GM08714 (cell line): Measurements from ENCODE around the gene SELPLG.
"Not testable (repeated sequence)": the region's sequence is repeated elsewhere in the genome, so short reads cannot be mapped to it uniquely, and the experiment has no call there.

Experiments
- H3K4me3 ChIP-seq: fragments of 200-500 bp; sonication (Bioruptor generic); 2 replicates; pipeline ENCODE4 v1.5.1; 2014; ENCODE audit warnings: mild to moderate bottlenecking, low read length, inconsistent platforms
- ZNF274 ChIP-seq: IDR thresholded peaks from 2 replicates; pipeline ENCODE4 v1.6.1; 2012; ENCODE audit warnings: mild to moderate bottlenecking, low read depth, low read length

Gene SELPLG

DNA sequence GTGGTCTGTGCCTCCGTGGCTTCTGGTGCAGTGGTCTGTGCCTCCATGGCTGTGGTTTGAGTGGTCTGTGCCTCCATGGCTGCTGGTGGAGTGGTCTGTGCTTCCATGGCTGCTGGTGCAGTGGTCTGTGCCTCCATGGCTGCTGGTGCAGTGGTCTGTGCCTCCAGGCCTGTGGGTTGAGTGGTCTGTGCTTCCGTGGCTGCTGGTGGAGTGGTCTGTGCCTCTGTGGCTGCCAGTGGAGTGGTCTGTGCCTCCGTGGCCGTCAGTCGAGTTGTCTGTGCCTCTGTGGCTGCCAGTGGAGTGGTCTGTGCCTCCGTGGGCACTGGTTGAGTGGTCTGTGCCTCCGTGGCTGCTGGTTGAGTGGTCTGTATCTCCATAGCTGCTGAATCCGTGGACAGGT lies 10.1 kb downstream of the SELPLG start:
- no peak for TF ChIP-seq ZNF274
- H3K4me3 ChIP-seq: no peak overlapping the region

GRCh38 chr12:108622921-108623514 lies 10.7 kb downstream of the SELPLG start:
- no peak for TF ChIP-seq ZNF274
- no peak overlapping the region for H3K4me3 ChIP-seq

DNA sequence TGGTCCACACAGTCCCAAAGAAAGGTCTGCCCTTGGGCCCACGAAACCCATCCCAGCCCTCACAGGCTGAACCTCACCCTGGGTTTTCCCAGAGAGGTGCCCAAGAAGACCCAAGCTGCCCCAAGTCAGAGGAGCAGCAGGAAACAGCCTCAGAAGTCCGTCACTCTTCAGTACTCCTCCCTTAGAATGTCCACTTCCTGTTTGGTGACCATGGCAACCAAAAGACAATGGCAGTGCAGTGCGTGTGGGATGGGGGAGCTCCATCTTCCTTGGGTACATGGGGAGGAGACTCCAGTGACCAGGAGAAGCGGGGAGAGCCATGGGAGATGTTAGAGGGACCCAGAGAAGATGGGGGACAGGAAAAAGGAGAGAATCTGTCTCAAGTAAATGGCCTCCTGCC lies 11.3 kb downstream of the SELPLG start:
- no peak for TF ChIP-seq ZNF274

GRCh38 chr12:108621161-108621560 lies 12.5 kb downstream of the SELPLG start:
- TF ChIP-seq ZNF274: no peak
- no peak overlapping the region for H3K4me3 ChIP-seq

More for the DNA sequence above, 11.3 kb downstream of the SELPLG start:
- no peak overlapping the region for H3K4me3 ChIP-seq

GRCh38 chr12:108620236-108620879 lies 13.3 kb downstream of the SELPLG start:
- no peak overlapping the region for H3K4me3 ChIP-seq
- TF ChIP-seq ZNF274: no peak

- no peak for TF ChIP-seq ZNF274
Measured at GRCh38 chr12:108619369-108620160, 14.1 kb downstream of the SELPLG start.

GRCh38 chr12:108618953-108619274 lies 14.8 kb downstream of the SELPLG start:
- not testable (repeated sequence) for H3K4me3 ChIP-seq

More at GRCh38 chr12:108619369-108620160, 14.1 kb downstream of the SELPLG start:
- H3K4me3 ChIP-seq: no peak overlapping the region

DNA sequence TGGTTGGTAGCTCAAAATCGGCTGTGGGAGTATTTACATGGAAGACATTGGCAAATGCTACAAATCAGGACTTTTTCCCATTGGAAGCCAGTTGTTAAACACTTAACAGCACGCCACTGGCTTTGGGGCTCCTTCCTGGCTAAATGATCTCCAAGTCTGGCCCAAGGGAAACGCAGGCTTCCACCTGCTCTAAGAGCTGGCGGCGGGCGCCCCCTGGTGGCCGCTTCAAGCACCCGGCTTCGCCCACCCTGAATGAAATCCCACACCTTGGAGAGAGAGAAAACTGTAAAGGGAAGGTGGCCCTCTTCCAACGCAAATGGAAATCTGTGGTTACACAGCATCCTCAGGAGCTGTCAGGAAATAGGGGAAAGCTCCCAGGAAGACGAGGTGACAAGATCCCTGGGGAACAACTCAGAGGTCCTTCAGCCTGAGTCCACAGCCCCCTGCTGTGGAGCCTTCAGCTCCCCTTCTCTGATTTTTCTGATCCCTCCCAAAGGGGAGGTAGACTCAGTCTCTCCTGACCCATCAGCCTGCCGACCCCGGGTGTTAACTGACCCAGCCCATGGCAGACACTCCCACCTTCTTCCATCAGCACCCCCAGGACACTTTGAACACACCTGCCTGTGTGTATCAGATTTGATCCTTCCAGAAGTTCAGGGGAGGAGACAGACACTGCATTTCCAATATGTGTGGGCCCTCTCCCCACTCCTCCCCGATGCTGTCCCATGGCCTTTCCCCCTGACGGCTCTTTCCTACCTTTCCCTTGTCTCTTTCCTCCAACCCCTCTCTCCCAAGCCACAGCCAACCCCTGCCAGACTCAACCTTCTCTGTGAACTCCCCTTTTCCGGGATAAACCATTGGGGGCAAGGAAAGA lies 15.4 kb downstream of the SELPLG start:
- no peak for TF ChIP-seq ZNF274

GRCh38 chr12:108616941-108617858 lies 16.5 kb downstream of the SELPLG start:
- TF ChIP-seq ZNF274: no peak
- H3K4me3 ChIP-seq: no peak overlapping the region; the same call in 1 of the 2 replicates

More for the DNA sequence above, 15.4 kb downstream of the SELPLG start:
- H3K4me3 ChIP-seq: no peak overlapping the region

GRCh38 chr12:108616359-108616758 lies 17.3 kb downstream of the SELPLG start:
- no peak for TF ChIP-seq ZNF274
- no peak overlapping the region; the same call in 1 of the 2 replicates for H3K4me3 ChIP-seq

DNA sequence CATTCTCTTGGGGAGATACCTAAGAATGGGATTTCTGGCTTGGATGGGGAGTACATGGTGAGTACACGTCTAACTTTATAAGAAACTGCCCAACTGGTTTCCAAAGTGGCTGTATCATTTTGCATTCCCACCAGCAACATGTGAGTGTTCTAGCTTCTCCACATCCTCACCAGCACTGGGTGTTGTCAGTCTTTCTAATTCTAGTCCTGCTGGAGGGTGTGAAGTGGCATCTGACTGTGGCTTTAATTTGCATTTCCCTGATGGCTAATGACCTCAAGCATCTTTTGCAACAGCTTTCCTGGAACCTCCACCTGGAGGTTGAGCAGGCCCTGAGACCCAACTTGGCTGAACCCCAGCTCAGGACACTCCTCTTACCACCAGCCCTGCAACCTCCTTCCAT lies 17.8 kb downstream of the SELPLG start:
- H3K4me3 ChIP-seq: no peak overlapping the region
- TF ChIP-seq ZNF274: no peak

GRCh38 chr12:108614639-108615038 lies 19.1 kb downstream of the SELPLG start:
- TF ChIP-seq ZNF274: no peak
- H3K4me3 ChIP-seq: no peak overlapping the region

DNA sequence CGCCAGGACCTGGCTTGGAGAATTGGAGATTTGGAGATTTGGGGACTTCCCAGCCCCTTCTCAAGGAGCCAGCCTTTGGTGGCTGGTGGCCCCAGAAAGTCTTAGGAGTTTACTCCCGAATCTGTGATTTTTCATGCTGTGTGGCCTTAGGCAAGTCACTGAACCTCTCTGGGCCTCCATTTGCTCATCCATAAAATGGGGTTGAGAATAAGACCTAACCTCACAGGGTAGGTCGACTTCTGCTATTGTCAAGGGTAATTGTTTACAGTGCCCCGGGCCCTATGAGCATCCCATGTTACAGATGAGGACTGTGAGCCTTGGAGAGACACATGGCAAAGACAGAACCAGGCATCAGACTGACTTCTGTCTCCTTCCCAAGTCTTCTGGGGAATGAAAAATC lies 19.7 kb downstream of the SELPLG start:
- no peak for TF ChIP-seq ZNF274
- H3K4me3 ChIP-seq: no peak overlapping the region
